PC-9 (cell line): ENCODE data around the gene FLNC.

Experiments
- EZH2 ChIP-seq: fragments of 200-600 bp; sonication (generic); IDR thresholded peaks from 2 replicates; pipeline ENCODE4 v1.8.0; 2017; ENCODE audit warnings: antibody characterized with exemption, low read depth
- TF ChIP-seq, protein P1 (sequence below): fragments of 200-600 bp; sonication (generic); conservative IDR thresholded peaks from 2 replicates; pipeline ENCODE4 v1.6.1; 2017; ENCODE audit warnings: mixed run types, antibody characterized with exemption, mild to moderate bottlenecking, moderate library complexity

DNA sequence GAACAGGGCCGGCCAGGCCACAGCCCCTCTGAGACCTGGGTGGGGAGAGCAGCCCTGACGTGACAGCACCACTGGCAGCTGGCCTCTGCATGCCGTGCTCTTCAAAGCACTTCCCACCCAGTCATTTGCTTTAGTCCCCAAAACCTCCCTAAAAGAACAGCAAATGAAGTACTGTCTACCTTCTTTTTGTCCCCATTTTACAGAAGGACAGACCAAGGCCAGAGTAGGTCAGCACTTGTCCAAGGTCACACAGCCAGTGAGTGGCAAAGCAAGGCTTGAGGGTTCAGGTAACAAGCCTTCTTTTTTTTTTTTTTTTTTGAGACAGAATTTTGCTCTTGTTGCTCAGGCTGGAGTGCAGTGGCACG is 47.5 kb downstream of the FLNC start:
- TF ChIP-seq, protein P1, sequence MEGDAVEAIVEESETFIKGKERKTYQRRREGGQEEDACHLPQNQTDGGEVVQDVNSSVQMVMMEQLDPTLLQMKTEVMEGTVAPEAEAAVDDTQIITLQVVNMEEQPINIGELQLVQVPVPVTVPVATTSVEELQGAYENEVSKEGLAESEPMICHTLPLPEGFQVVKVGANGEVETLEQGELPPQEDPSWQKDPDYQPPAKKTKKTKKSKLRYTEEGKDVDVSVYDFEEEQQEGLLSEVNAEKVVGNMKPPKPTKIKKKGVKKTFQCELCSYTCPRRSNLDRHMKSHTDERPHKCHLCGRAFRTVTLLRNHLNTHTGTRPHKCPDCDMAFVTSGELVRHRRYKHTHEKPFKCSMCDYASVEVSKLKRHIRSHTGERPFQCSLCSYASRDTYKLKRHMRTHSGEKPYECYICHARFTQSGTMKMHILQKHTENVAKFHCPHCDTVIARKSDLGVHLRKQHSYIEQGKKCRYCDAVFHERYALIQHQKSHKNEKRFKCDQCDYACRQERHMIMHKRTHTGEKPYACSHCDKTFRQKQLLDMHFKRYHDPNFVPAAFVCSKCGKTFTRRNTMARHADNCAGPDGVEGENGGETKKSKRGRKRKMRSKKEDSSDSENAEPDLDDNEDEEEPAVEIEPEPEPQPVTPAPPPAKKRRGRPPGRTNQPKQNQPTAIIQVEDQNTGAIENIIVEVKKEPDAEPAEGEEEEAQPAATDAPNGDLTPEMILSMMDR, result no peak
- no peak for TF ChIP-seq EZH2
